ENCODE data around the gene OR8J1. TPM values are rescaled to one million over a fixed set of nuclear protein-coding genes. Genes with fewer than 3 reads are reported as not detected.

The OR8J1 gene, protein sequence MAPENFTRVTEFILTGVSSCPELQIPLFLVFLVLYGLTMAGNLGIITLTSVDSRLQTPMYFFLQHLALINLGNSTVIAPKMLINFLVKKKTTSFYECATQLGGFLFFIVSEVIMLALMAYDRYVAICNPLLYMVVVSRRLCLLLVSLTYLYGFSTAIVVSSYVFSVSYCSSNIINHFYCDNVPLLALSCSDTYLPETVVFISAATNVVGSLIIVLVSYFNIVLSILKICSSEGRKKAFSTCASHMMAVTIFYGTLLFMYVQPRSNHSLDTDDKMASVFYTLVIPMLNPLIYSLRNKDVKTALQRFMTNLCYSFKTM
- total RNA-seq (2021; ENCODE audit: unreplicated experiment) (not detected), Bru-seq, nascent RNA (not detected), BruChase-seq, experiment 1, labeled RNA remaining after a 2-hour chase (not detected), BruChase-seq, experiment 2, labeled RNA remaining after a 6-hour chase (not detected)
- polyA plus RNA-seq (2012; ENCODE audit: insufficient read length), result not detected
- long read RNA-seq, result 0 reads

DNA sequence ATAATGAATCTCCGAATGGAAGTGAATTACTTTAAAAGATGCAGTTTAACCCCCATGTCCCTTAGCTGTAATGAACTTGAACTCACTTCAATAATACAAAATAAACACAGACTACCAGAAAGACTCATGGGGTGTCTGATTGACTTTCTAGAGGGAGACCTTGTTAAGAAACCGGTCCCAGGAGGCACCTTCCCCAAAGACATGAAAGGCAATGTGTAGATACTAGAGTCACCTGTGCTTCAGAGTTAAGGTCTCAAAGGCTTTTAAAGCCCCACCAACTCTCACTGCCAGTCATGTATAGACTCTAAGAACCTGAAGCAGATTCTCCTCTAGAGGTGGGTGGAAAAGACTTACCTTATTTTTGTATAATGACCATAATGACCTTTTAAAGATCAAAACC, at the start of gene OR8J1:
Gene OR8J1 (plus strand): TSS at position 301 of the 400 bp plus-strand sequence. CDS start 5,956 bp downstream, outside the sequence.
- DNase-seq (ENCODE audit: low read depth, low spot score) (no peak), ATAC-seq (no peak)
- Histone ChIP-seq H3K9me3 (ENCODE audit: control insufficient read depth, insufficient read depth, low read depth, low read length) (no peaks in the 10 kb centered on the region), H3K27me3 (ENCODE audit: control insufficient read depth, insufficient read depth, low read length) (no peaks in the 10 kb centered on the region), H3K4me3 (ENCODE audit: low read depth in 2 of 2, low read length in 2 of 2) (no peak within 1 kb of the TSS), H3K36me3 (ENCODE audit: control insufficient read depth, insufficient read depth, low read length) (no peaks in the 10 kb centered on the region), H3K4me1 (ENCODE audit: control insufficient read depth, insufficient read depth, low read length) (no peaks in the 10 kb centered on the region), H3K27ac (ENCODE audit: low read length) (no peak within 1 kb of the TSS)
- ChIA-PET CTCF (interaction anchor here (0.5 kb wide), 1 partner anchor 932 kb away, joined by 5 read pairs; no protein-coding TSS in a partner anchor), POLR2A (no interaction called here)
- in situ Hi-C loops (cut with HindIII; ENCODE audit: low pct_unique_long_range_greater_than_20kb, low sequenced_read_pairs) (no loop called here), intact Hi-C loops (cut with micrococcal nuclease; ENCODE audit: unreplicated experiment) (no loop called here)
- no TSS peak for BruUV-seq (replicated peaks)
- TF ChIP-seq SIN3A (IDR thresholded peaks at IDR 0.05; ENCODE audit: borderline replicate concordance, insufficient read depth, low read depth, low read length) (no peak), POLR2AphosphoS5 (IDR thresholded peaks at IDR 0.05; ENCODE audit: low read depth, low read length) (no peak), TCF7L2 (IDR thresholded peaks at IDR 0.05; ENCODE audit: low read depth, low read length) (no peak)
- TF ChIP-seq, protein P1, sequence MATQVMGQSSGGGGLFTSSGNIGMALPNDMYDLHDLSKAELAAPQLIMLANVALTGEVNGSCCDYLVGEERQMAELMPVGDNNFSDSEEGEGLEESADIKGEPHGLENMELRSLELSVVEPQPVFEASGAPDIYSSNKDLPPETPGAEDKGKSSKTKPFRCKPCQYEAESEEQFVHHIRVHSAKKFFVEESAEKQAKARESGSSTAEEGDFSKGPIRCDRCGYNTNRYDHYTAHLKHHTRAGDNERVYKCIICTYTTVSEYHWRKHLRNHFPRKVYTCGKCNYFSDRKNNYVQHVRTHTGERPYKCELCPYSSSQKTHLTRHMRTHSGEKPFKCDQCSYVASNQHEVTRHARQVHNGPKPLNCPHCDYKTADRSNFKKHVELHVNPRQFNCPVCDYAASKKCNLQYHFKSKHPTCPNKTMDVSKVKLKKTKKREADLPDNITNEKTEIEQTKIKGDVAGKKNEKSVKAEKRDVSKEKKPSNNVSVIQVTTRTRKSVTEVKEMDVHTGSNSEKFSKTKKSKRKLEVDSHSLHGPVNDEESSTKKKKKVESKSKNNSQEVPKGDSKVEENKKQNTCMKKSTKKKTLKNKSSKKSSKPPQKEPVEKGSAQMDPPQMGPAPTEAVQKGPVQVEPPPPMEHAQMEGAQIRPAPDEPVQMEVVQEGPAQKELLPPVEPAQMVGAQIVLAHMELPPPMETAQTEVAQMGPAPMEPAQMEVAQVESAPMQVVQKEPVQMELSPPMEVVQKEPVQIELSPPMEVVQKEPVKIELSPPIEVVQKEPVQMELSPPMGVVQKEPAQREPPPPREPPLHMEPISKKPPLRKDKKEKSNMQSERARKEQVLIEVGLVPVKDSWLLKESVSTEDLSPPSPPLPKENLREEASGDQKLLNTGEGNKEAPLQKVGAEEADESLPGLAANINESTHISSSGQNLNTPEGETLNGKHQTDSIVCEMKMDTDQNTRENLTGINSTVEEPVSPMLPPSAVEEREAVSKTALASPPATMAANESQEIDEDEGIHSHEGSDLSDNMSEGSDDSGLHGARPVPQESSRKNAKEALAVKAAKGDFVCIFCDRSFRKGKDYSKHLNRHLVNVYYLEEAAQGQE (IDR thresholded peaks at IDR 0.05; ENCODE audit: insufficient read depth in 1 of 2, low read depth in 2 of 2, low read length in 1 of 2), result no peak
- TF ChIP-seq, protein P2, sequence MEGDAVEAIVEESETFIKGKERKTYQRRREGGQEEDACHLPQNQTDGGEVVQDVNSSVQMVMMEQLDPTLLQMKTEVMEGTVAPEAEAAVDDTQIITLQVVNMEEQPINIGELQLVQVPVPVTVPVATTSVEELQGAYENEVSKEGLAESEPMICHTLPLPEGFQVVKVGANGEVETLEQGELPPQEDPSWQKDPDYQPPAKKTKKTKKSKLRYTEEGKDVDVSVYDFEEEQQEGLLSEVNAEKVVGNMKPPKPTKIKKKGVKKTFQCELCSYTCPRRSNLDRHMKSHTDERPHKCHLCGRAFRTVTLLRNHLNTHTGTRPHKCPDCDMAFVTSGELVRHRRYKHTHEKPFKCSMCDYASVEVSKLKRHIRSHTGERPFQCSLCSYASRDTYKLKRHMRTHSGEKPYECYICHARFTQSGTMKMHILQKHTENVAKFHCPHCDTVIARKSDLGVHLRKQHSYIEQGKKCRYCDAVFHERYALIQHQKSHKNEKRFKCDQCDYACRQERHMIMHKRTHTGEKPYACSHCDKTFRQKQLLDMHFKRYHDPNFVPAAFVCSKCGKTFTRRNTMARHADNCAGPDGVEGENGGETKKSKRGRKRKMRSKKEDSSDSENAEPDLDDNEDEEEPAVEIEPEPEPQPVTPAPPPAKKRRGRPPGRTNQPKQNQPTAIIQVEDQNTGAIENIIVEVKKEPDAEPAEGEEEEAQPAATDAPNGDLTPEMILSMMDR (IDR thresholded peaks at IDR 0.05), result no peak

- Histone ChIP-seq H3K9me3 (ENCODE audit: control insufficient read depth, insufficient read depth, low read depth, low read length) (no peaks in the 10 kb centered on the region), H3K27ac (ENCODE audit: low read length) (no peak overlapping the region), H3K36me3 (ENCODE audit: control insufficient read depth, insufficient read depth, low read length) (no peaks in the 10 kb centered on the region), H3K27me3 (ENCODE audit: control insufficient read depth, insufficient read depth, low read length) (no peaks in the 10 kb centered on the region), H3K4me3 (ENCODE audit: low read depth in 2 of 2, low read length in 2 of 2) (no peak overlapping the region), H3K4me1 (ENCODE audit: control insufficient read depth, insufficient read depth, low read length) (no peaks in the 10 kb centered on the region)
- BruUV-seq (replicated peaks), result no TSS peak
- ChIA-PET POLR2A (no interaction called here), CTCF (no interaction called here)
- DNase-seq (ENCODE audit: low read depth, low spot score) (no peak), ATAC-seq (no peak)
- intact Hi-C loops (cut with micrococcal nuclease; ENCODE audit: unreplicated experiment) (no loop called here), in situ Hi-C loops (cut with HindIII; ENCODE audit: low pct_unique_long_range_greater_than_20kb, low sequenced_read_pairs) (no loop called here)
- TF ChIP-seq SIN3A (IDR thresholded peaks at IDR 0.05; ENCODE audit: borderline replicate concordance, insufficient read depth, low read depth, low read length) (no peak), POLR2AphosphoS5 (IDR thresholded peaks at IDR 0.05; ENCODE audit: low read depth, low read length) (no peak), TCF7L2 (IDR thresholded peaks at IDR 0.05; ENCODE audit: low read depth, low read length) (no peak)
- TF ChIP-seq, protein P1 (IDR thresholded peaks at IDR 0.05; ENCODE audit: insufficient read depth in 1 of 2, low read depth in 2 of 2, low read length in 1 of 2), result no peak
- TF ChIP-seq, protein P2 (IDR thresholded peaks at IDR 0.05), result no peak
These were observed 46.3 kb upstream of the OR8J1 start for GRCh38 chr11:56307836-56308235.

All from Panc1 (cell line).